Right renal cortex interstitium (tissue), 3 donors: ENCODE data around the gene PROSER2. TPM values are rescaled to one million over a fixed set of nuclear protein-coding genes. Genes with fewer than 3 reads are reported as not detected.

ENCODE experiments used
- DNase-seq, 3 donors: peaks; one replicate each; pipeline ENCODE4 v3.0.0-alpha.2; 2013; ENCODE audit warnings: low read depth in 3 of 3, low spot score in 2 of 3
- polyA plus RNA-seq, 3 donors: library from polyadenylated mRNA; unstranded; fragments of 120-200 nt; gene quantifications; one replicate each; pipeline ENCODE4 v1.2.1, GENCODE V29; 2013; ENCODE audit not compliant: insufficient read length in 3 of 3

The PROSER2 gene
- polyA plus RNA-seq, 3 donors: 4.7 to 6.1 (median 5.6) TPM

DNA sequence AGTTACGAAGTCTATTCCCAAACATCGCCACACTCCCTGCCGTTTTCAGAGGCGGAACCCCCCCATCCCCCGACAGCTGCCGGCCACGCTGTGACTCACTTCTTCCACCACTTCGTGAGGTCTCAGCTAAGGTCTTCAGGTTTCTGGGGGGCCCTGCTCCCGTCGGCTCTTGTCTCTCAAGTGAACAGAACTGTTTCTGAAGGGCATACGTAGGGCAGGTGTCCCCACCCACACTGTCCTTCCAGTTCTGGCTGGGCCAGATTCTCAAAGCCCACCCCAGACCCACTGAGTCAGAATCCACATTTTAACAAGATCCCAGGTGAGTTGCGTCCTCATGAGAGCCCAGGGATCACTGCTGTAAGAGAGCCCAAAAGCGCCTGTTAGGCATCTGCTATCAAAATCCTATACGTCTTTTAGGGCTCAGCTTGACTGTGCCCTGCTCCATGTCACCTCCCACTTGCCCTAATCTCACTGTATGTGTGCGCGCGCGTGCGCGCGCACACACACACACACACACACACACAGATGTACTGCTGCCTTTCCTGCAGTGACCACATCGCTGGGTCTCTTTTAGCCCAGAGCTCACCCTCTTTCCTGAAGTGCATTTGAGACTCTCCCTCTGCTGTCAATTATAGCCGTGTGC lies 78.8 kb downstream of the PROSER2 start:
- DNase-seq: no peak

DNA sequence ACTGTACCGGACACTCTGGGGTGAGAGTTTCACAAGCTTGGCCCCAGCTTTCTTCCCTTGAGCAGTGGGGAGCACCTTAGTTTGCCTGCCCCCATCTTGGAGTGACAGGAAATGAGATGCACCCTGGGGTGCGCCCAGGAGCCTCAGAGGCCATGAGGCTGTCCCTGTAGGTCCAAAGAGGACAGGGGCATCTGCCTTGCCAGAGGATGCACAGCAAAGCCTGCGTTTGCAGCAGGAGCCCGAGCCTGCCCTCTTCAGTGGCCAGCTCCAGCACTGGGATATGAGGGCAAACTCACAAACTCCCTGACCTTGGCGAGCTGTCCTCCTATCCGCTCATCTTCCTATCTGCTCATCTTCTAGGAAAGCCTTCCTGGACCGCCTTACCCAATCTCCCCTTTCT lies 79.5 kb downstream of the PROSER2 start:
- no peak for DNase-seq

DNA sequence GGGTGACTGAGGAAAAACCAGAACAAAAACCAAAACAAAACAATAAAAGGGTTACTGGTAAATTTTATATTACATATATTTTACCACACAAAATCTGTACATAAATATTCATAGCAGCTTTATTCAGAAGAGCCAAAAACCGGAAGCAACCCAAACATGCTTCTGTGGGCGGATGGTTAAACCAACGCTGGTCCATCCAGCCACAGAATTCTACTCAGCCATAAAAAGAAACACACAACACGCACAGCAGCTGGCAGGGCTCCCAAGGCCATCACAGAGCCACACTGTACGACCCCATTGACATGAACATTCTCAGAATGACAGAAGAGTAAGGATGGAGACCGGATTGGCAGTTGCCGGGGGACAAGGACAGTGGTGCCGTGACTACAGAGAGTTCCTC lies 83.6 kb downstream of the PROSER2 start:
- DNase-seq: no peak

DNA sequence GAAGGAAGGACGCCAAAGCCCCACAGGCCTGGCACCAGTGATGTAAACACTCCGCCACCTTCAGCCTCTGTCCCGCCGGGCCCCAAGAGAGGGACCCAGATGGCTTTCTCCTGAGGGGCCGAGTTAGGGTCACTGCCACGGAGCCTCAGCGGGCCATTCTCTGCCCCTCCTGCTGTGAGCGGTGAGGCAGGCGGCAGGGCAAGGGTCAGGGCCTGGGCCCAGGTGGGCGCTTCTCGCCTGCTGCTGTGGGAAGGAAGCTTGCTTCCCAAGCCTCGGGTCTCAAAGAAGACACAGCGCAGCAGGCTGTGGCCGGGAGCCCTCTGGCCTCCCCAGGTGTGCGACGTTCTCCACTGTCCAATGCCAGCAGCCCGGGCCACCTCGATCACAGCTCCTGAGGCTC lies 84.8 kb downstream of the PROSER2 start:
- DNase-seq: no peak

DNA sequence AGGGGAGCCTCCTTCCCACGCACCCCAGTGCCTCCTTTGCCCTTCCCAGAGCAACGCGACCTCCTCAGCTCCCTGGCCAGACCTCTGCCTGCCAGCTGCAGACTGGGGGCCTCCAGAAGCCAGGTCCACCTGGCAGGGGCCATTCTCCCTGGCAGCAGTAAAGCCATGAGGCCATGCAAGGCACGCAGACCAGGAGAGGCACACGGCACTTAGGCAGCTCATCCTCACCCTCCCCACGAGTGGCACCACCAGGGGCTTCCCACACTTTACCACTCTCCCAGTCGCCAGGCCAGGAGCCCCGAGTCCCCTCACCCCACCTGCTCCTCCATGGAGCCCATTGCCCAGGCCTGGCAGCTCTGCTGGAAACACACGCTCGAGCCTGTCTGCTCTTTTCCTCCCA lies 85.4 kb downstream of the PROSER2 start:
- no peak for DNase-seq

DNA sequence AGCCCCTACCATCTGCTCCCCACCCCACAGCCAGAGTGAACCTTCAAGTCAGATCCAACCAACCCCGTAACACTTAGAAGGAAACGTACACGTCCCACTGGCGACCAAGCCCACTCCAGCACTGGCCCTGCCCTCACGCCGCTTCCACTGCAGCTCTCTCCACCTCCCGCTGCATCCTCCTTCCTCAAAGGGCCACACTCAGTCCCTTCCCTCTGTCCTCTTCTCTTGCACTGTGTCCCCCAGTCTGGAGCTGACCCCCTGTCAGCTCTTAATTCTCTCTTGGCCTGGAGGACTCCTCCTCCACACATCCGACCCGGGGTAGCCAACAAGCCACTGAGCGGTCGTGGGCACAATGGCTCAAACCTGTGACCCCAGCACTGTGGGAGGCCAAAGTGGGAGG lies 85.8 kb downstream of the PROSER2 start:
- no peak for DNase-seq

GRCh38 chr10:11909618-11910017 lies 86.5 kb downstream of the PROSER2 start:
- no peak for DNase-seq

DNA sequence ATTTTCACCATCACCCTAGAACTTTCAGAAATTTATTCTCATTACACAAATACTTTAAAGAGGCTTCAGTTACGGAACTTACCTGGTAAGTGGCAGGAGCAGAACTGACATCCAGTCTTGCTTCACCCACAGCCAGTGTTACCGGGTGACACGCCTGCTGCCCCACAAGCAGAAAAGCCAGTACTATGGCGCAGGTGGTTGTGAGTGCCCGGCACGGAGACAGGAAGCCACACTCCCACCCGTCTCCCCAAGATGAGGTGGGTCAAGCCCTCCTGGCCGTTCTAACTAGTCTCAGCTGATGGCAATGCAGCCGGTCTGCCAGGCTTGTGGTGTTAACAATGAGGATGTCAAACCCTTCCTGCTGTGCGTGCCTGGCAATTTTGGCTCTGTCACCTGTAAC lies 86.9 kb downstream of the PROSER2 start:
- no peak for DNase-seq

- no peak for DNase-seq
These were observed 90.0 kb downstream of the PROSER2 start for GRCh38 chr10:11913079-11913641.

DNA sequence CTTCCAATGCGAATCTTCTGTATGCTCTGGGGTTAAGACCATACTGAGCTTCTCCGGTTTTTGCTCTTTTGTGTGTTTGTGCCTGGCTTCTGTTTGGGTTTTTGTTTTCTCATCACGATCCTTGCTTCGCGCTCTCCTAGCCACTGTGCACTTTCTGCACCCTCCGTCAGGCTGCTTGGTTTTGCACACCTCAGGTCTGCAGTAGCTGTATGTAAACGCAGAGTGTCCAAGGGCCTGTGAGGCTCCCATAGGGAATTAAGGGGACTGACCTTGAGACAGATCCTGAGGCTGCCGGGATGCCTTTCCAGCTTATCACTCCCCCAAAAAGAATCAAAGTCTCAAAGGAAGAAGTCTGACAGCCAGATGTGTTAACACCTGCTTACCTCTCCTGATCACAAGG lies 95.2 kb downstream of the PROSER2 start:
- DNase-seq: no peak

DNA sequence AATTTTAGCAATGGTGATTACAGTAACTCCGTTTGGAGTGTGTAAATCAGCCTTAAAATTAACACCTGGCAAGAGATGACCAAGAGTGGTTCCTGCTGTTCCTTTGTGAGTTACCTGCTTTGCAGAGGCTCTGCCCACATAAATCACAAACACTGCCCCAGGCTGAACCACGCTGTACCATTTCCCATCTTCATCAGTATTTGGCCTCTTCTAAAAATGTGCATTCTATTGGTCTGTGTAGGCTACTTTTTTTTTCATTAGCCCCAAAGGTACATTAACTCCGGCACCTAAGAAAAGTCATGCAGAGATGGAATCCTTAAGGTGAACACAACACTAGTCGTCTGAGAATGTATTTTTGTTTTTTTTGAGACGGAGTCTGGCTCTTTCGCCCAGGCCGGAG lies 96.1 kb downstream of the PROSER2 start:
- DNase-seq: no peak

Other genes with a start within 250 kb of the PROSER2 start
- gene USP6NL, start 211.7 kb upstream of the PROSER2 start, polyA plus RNA-seq: 10 to 100 TPM; 28.9 to 32.6 (median 29.3) TPM
- 10 to 100 TPM in 2 of 3 donors, 1 to 10 TPM in 1; 9.8 to 14.6 (median 14.0) TPM for gene ECHDC3, start 81.0 kb upstream of the PROSER2 start, polyA plus RNA-seq
- 10 to 100 TPM; 38.4 to 45.4 (median 39.2) TPM for gene UPF2, start 219.5 kb downstream of the PROSER2 start, polyA plus RNA-seq
- 10 to 100 TPM; 30.9 to 33.6 (median 31.4) TPM for gene DHTKD1, start 245.6 kb downstream of the PROSER2 start, polyA plus RNA-seq